Astrocyte (in vitro differentiated cells and primary cell): Measurements from ENCODE around the gene MOB1A. TPM values are rescaled to one million over a fixed set of nuclear protein-coding genes. Genes with fewer than 3 reads are reported as not detected.

Experiments used
- DNase-seq: peaks from one replicate; pipeline ENCODE4 v3.0.0-alpha.2; 2010; ENCODE audit warnings: low read depth
- FAIRE-seq: peaks from 2 replicates; lab custom pipeline; 2011; peaks lifted over from hg19 to GRCh38; lab: Jason Lieb, UNC
- H2AFZ ChIP-seq: 2 replicates; pipeline ENCODE4 v1.6.0; 2012; ENCODE audit warnings: low read depth, low read length, inconsistent platforms
- H3K27ac ChIP-seq: 2 replicates; pipeline ENCODE4 v1.5.1; 2011; ENCODE audit warnings: low read depth, low read length, inconsistent platforms
- H3K27me3 ChIP-seq: 2 replicates; pipeline ENCODE4 v1.6.0; 2011; ENCODE audit warnings: low read length, inconsistent platforms; ENCODE audit not compliant: insufficient read depth
- H3K36me3 ChIP-seq: 2 replicates; pipeline ENCODE4 v1.5.1; 2011; ENCODE audit warnings: low read length, inconsistent platforms; ENCODE audit not compliant: insufficient read depth
- H3K4me1 ChIP-seq: 2 replicates; pipeline ENCODE4 v1.5.1; 2011; ENCODE audit warnings: low read length, inconsistent platforms; ENCODE audit not compliant: insufficient read depth
- H3K4me2 ChIP-seq: 2 replicates; pipeline ENCODE4 v1.6.0; 2012; ENCODE audit warnings: low read length, inconsistent platforms
- H3K4me3 ChIP-seq: 2 replicates; pipeline ENCODE4 v1.5.1; 2011; ENCODE audit warnings: low read depth, mild to moderate bottlenecking, low read length, inconsistent platforms; ENCODE audit not compliant: insufficient read depth
- H3K79me2 ChIP-seq: 2 replicates; pipeline ENCODE4 v1.6.0; 2012; ENCODE audit warnings: mild to moderate bottlenecking, low read length, inconsistent platforms; ENCODE audit not compliant: insufficient read depth
- H3K9ac ChIP-seq: 2 replicates; pipeline ENCODE4 v1.6.0; 2012; ENCODE audit warnings: mild to moderate bottlenecking, low read length, inconsistent platforms
- H3K9me3 ChIP-seq: 2 replicates; pipeline ENCODE4 v1.5.1; 2012; ENCODE audit warnings: low read depth, mild to moderate bottlenecking, low read length, inconsistent platforms; ENCODE audit not compliant: insufficient read depth
- H4K20me1 ChIP-seq: 2 replicates; pipeline ENCODE4 v1.6.0; 2012; ENCODE audit warnings: low read length, inconsistent platforms; ENCODE audit not compliant: insufficient read depth
- H3K27ac Mint-ChIP-seq: one replicate; pipeline ENCODE4 v1.8.0; 2021; ENCODE audit warnings: mild to moderate bottlenecking, mixed read lengths; ENCODE audit not compliant: unreplicated experiment
- H3K27me3 Mint-ChIP-seq: one replicate; pipeline ENCODE4 v1.8.0; 2021; ENCODE audit warnings: low read depth, mixed read lengths; ENCODE audit not compliant: unreplicated experiment
- H3K36me3 Mint-ChIP-seq: one replicate; pipeline ENCODE4 v1.8.0; 2021; ENCODE audit warnings: low read depth, mixed read lengths; ENCODE audit not compliant: unreplicated experiment
- H3K4me1 Mint-ChIP-seq: one replicate; pipeline ENCODE4 v1.8.0; 2021; ENCODE audit warnings: low read depth, mixed read lengths; ENCODE audit not compliant: unreplicated experiment
- H3K4me3 Mint-ChIP-seq: one replicate; pipeline ENCODE4 v1.8.0; 2021; ENCODE audit warnings: mild to moderate bottlenecking, moderate library complexity, mixed read lengths; ENCODE audit not compliant: unreplicated experiment
- H3K9me3 Mint-ChIP-seq: one replicate; pipeline ENCODE4 v1.8.0; 2021; ENCODE audit warnings: mild to moderate bottlenecking, mixed read lengths; ENCODE audit not compliant: unreplicated experiment
- EZH2 ChIP-seq: IDR thresholded peaks from 2 replicates; pipeline ENCODE4 v1.6.1; 2012; ENCODE audit warnings: mild to moderate bottlenecking, low read length, inconsistent platforms; ENCODE audit not compliant: insufficient read depth
- total RNA-seq: library from RNA; stranded (reverse); gene quantifications from 2 replicates; pipeline ENCODE4 v1.2.1, GENCODE V29; 2021
- TF ChIP-seq, protein P1 (sequence below): IDR thresholded peaks from 2 replicates; pipeline ENCODE4 v1.5.1; 2011; ENCODE audit warnings: low read depth, mild to moderate bottlenecking, inconsistent platforms, low read length, moderate library complexity; ENCODE audit not compliant: insufficient read depth

MOB1A gene
- total RNA-seq, 1 donor from 2014 or later = 116 TPM

DNA sequence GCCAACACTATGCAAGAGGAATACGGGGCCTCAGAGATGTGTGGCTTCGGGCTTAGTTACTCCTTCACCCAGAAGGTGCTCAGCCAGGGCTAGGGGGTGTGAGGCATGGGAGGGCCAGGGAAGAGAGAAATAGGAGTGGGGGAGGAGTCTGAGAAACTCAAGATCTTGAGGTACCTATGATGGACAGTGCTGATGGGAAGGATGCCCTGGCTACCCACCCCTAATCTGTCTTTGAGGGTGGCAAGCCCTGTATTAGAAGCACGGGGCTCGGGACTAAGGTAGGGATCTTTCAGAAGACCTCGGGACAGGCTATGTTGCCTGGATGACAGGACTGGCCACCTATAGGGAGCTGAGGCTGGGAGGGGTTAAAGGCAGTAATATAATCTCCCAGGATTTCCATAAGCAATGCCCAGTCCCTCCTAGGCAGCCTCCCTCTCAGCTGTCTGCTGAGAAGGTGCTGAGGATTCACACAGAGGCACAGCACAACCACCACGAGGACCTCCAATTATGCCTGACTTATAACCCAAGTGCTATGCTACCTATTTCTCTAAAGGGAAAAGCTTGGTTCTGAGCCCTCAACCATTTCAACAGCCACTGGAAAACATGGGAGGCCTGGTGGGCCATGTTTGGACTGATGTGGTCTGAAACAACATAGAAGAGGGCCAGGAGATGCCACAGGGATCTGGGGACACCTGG is 43.1 kb upstream of the MOB1A start:
- no peak overlapping the region for H3K27ac Mint-ChIP-seq
- no peaks in the 10 kb centered on the region for H3K4me1 ChIP-seq
- no peak for FAIRE-seq
- H3K4me1 Mint-ChIP-seq = peaks cover 12% of the 10 kb centered on the region
- H3K27me3 ChIP-seq = no peaks in the 10 kb centered on the region
- TF ChIP-seq, protein P1, sequence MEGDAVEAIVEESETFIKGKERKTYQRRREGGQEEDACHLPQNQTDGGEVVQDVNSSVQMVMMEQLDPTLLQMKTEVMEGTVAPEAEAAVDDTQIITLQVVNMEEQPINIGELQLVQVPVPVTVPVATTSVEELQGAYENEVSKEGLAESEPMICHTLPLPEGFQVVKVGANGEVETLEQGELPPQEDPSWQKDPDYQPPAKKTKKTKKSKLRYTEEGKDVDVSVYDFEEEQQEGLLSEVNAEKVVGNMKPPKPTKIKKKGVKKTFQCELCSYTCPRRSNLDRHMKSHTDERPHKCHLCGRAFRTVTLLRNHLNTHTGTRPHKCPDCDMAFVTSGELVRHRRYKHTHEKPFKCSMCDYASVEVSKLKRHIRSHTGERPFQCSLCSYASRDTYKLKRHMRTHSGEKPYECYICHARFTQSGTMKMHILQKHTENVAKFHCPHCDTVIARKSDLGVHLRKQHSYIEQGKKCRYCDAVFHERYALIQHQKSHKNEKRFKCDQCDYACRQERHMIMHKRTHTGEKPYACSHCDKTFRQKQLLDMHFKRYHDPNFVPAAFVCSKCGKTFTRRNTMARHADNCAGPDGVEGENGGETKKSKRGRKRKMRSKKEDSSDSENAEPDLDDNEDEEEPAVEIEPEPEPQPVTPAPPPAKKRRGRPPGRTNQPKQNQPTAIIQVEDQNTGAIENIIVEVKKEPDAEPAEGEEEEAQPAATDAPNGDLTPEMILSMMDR = no peak
- no peak for TF ChIP-seq EZH2
- peaks cover 10% of the 10 kb centered on the region for H3K36me3 ChIP-seq
- no peak overlapping the region for H3K9ac ChIP-seq
- H3K27ac ChIP-seq = no peak overlapping the region
- no peak overlapping the region for H3K4me3 ChIP-seq
- H3K79me2 ChIP-seq = no peaks in the 10 kb centered on the region
- H4K20me1 ChIP-seq = peaks cover 17% of the 10 kb centered on the region
- DNase-seq = no peak
- H3K9me3 ChIP-seq = no peaks in the 10 kb centered on the region
- H3K36me3 Mint-ChIP-seq = peaks cover 34% of the 10 kb centered on the region
- no peak overlapping the region for H3K4me3 Mint-ChIP-seq
- H3K9me3 Mint-ChIP-seq = no peaks in the 10 kb centered on the region
- no peak overlapping the region for H3K4me2 ChIP-seq
- no peaks in the 10 kb centered on the region for H3K27me3 Mint-ChIP-seq
- no peak overlapping the region for H2AFZ ChIP-seq

DNA sequence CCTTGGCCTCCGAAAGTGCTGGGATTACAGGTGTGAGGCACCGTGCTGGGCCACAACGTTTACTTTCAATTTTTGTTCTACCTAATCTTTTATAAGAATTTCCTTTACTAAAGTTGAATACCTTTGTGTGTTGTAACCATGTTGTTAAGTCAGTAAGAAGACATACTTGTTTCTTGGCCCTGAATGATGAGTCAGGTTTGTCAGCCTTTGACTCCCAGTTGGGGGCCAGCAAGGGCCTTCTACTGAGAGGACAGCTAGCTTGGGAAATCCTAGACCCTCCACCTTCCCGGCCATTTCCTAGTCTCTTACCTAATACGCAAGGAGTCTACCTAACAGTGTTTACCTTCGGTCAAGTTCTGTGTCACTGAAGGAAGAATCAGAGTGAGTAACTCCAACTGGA is 42.4 kb upstream of the MOB1A start:
- Mint-ChIP-seq H3K27me3 (no peaks in the 10 kb centered on the region), H3K9me3 (no peaks in the 10 kb centered on the region), H3K36me3 (peaks cover 36% of the 10 kb centered on the region), H3K4me1 (peaks cover 7% of the 10 kb centered on the region), H3K27ac (no peak overlapping the region), H3K4me3 (no peak overlapping the region)
- no peak overlapping the region for H3K27ac ChIP-seq
- no peak for FAIRE-seq
- no peak overlapping the region for H3K9ac ChIP-seq
- no peak overlapping the region for H3K4me3 ChIP-seq
- no peaks in the 10 kb centered on the region for H3K4me1 ChIP-seq
- H3K36me3 ChIP-seq = peaks cover 11% of the 10 kb centered on the region
- H3K9me3 ChIP-seq = no peaks in the 10 kb centered on the region
- H3K79me2 ChIP-seq = no peaks in the 10 kb centered on the region
- no peak for DNase-seq
- H3K4me2 ChIP-seq = no peak overlapping the region
- no peaks in the 10 kb centered on the region for H3K27me3 ChIP-seq
- H4K20me1 ChIP-seq = peaks cover 20% of the 10 kb centered on the region
- TF ChIP-seq EZH2 = no peak
- TF ChIP-seq, protein P1 = no peak
- no peak overlapping the region for H2AFZ ChIP-seq

DNA sequence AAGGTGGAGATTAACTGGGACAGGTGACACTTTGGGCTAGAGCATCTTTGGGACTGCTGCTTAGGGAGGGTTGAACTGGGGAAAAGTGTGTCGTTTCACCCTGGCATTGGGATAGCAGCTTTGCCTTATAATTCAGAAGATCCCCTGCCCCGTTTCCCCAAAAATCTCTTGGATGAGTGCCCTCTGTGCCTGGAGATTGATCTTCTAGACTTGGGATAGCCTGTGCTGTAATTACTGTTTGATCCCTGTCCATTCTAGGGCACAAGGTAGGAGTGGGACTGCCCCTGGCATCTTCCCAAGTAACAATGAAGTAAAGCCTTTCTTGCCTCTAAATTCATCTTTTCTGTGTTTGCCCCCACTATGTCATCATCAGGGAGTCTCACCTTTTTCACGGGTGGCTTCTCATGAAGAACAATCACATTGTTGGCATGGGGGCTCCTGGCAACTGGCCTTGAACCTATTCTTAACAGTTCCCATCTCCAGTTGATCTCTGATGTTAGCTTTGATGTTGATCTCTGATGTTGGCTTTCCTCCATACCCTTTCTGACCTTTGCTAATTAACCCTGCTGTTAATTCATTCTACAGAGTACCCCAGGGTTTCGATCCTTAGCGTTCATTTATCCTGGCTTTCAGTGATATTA is 41.3 kb upstream of the MOB1A start:
- TF ChIP-seq, protein P1 = no peak
- no peak for TF ChIP-seq EZH2
- Mint-ChIP-seq H3K9me3 (no peaks in the 10 kb centered on the region), H3K4me3 (no peak overlapping the region), H3K36me3 (peaks cover 39% of the 10 kb centered on the region), H3K4me1 (peaks cover 3% of the 10 kb centered on the region), H3K27me3 (no peaks in the 10 kb centered on the region), H3K27ac (no peak overlapping the region)
- no peaks in the 10 kb centered on the region for H3K9me3 ChIP-seq
- no peak overlapping the region for H3K4me3 ChIP-seq
- no peak overlapping the region for H3K4me2 ChIP-seq
- no peak overlapping the region for H3K9ac ChIP-seq
- no peak for FAIRE-seq
- no peaks in the 10 kb centered on the region for H3K27me3 ChIP-seq
- peaks cover 17% of the 10 kb centered on the region for H3K36me3 ChIP-seq
- H3K4me1 ChIP-seq = no peaks in the 10 kb centered on the region
- peaks cover 20% of the 10 kb centered on the region for H4K20me1 ChIP-seq
- DNase-seq = no peak
- H3K27ac ChIP-seq = no peak overlapping the region
- no peaks in the 10 kb centered on the region for H3K79me2 ChIP-seq
- no peak overlapping the region for H2AFZ ChIP-seq
